Urinary bladder (tissue), 4 donors: ENCODE results near the gene PCBP4. TPM values are rescaled to one million over a fixed set of nuclear protein-coding genes. Genes with fewer than 3 reads are reported as not detected.
A peak's percentile ranks its signal among the peaks of the same experiment; 100 is the strongest.

ENCODE experiments used
- DNase-seq: peaks from one replicate; pipeline ENCODE4 v3.0.0-alpha.2; 2015; ENCODE audit errors: extremely low spot score
- H3K27ac ChIP-seq: one replicate; pipeline ENCODE4 v1.5.1; 2013; ENCODE audit warnings: low read depth, mild to moderate bottlenecking, moderate library complexity
- H3K36me3 ChIP-seq: one replicate; pipeline ENCODE4 v1.6.1; 2013; ENCODE audit warnings: mild to moderate bottlenecking, moderate library complexity; ENCODE audit not compliant: insufficient read depth
- H3K4me1 ChIP-seq: one replicate; pipeline ENCODE4 v1.6.1; 2013; ENCODE audit warnings: mild to moderate bottlenecking, moderate library complexity; ENCODE audit not compliant: insufficient read depth
- H3K4me3 ChIP-seq: one replicate; pipeline ENCODE4 v1.5.1; 2013; ENCODE audit warnings: low read depth, low read length
- WGBS: extraction: QIAGEN DNeasy Blood & Tissue Kit; methylation state at CpG from one replicate; pipeline ENCODE4 v1.1.7; 2013; 5-methylcytosine and 5-hydroxymethylcytosine counted together
- polyA plus RNA-seq: library from polyadenylated mRNA; stranded (reverse); fragments of 200-250 nt; gene quantifications from one replicate; pipeline ENCODE4 v1.2.3, GENCODE V29; 2013
- total RNA-seq: library from RNA; depleted of rRNA; stranded (reverse); fragments of >200 nt; gene quantifications from one replicate; pipeline ENCODE4 v1.2.3, GENCODE V29; 2014
- donor health status: healthy with polysubstance abuse.
- donor health status: healthy.

The PCBP4 gene
- total and polyA plus RNA-seq, 2 donors: 22.4 to 43.9 TPM

GRCh38 chr3:51949121-51949520 is 18.1 kb downstream of the PCBP4 start:
- DNase-seq: no peak
- Histone ChIP-seq H3K4me3 (no peak overlapping the region), H3K27ac (no peak overlapping the region), H3K4me1 (no peaks in the 10 kb centered on the region), H3K36me3 (no peaks in the 10 kb centered on the region)
- 84% methylated on average over 5 of the region's 5 CpGs for WGBS

- Histone ChIP-seq H3K4me1 (no peaks in the 10 kb centered on the region), H3K27ac (no peak overlapping the region), H3K36me3 (no peaks in the 10 kb centered on the region), H3K4me3 (no peak overlapping the region)
- no peak for DNase-seq
- WGBS: 88% methylated on average over 10 of the region's 10 CpGs
Measured at GRCh38 chr3:51948016-51948580, 19.2 kb downstream of the PCBP4 start.

GRCh38 chr3:51947215-51947900 is 19.9 kb downstream of the PCBP4 start:
- Histone ChIP-seq H3K4me1 (no peaks in the 10 kb centered on the region), H3K36me3 (no peaks in the 10 kb centered on the region), H3K27ac (no peak overlapping the region), H3K4me3 (no peak overlapping the region)
- 76% methylated on average over 13 of the region's 13 CpGs for WGBS
- DNase-seq: no peak

- Histone ChIP-seq H3K36me3 (no peaks in the 10 kb centered on the region), H3K4me3 (no peak overlapping the region), H3K4me1 (no peaks in the 10 kb centered on the region), H3K27ac (no peak overlapping the region)
- no peak for DNase-seq
- WGBS: 82% methylated on average over 4 of the region's 4 CpGs
Measured at GRCh38 chr3:51946796-51947195, 20.5 kb downstream of the PCBP4 start.

GRCh38 chr3:51945926-51946705 is 21.1 kb downstream of the PCBP4 start:
- H3K4me3 ChIP-seq: no peak overlapping the region
- 93% methylated on average over 14 of the region's 14 CpGs for WGBS
- H3K27ac ChIP-seq: no peak overlapping the region
- no peaks in the 10 kb centered on the region for H3K4me1 ChIP-seq
- no peak for DNase-seq
- H3K36me3 ChIP-seq: no peaks in the 10 kb centered on the region

GRCh38 chr3:51945031-51945840 is 22.0 kb downstream of the PCBP4 start:
- DNase-seq: no peak
- Histone ChIP-seq H3K36me3 (no peaks in the 10 kb centered on the region), H3K4me3 (no peak overlapping the region), H3K4me1 (no peaks in the 10 kb centered on the region), H3K27ac (no peak overlapping the region)
- 88% methylated on average over 18 of the region's 18 CpGs for WGBS

GRCh38 chr3:51944451-51945021 is 22.7 kb downstream of the PCBP4 start:
- no peak for DNase-seq

GRCh38 chr3:51943451-51944391 is 23.5 kb downstream of the PCBP4 start:
- DNase-seq: no peak
- 94% methylated on average over 21 of the region's 21 CpGs for WGBS
- no peak overlapping the region for H3K27ac ChIP-seq
- H3K36me3 ChIP-seq: no peaks in the 10 kb centered on the region
- no peaks in the 10 kb centered on the region for H3K4me1 ChIP-seq
- H3K4me3 ChIP-seq: no peak overlapping the region

More at GRCh38 chr3:51944451-51945021, 22.7 kb downstream of the PCBP4 start:
- Histone ChIP-seq H3K4me1 (no peaks in the 10 kb centered on the region), H3K36me3 (no peaks in the 10 kb centered on the region), H3K27ac (no peak overlapping the region), H3K4me3 (no peak overlapping the region)
- WGBS: 86% methylated on average over 11 of the region's 11 CpGs

- H3K27ac ChIP-seq: peak overlapping the region; percentile 77
- DNase-seq: no peak
- no peaks in the 10 kb centered on the region for H3K36me3 ChIP-seq
- no peaks in the 10 kb centered on the region for H3K4me1 ChIP-seq
- WGBS: 54% methylated on average over 17 of the region's 17 CpGs
- H3K4me3 ChIP-seq: peak overlapping the region; percentile 24
Measured at GRCh38 chr3:51942603-51943450, 24.4 kb downstream of the PCBP4 start.

GRCh38 chr3:51941798-51942602 is 25.3 kb downstream of the PCBP4 start, which contains the start of the genes PARP3 and RRP9:
Gene PARP3, plus strand, starts transcription at chr3:51942363. Its CDS starts 993 bp downstream, at chr3:51943356.
Gene RRP9, minus strand, starts transcription at chr3:51941904. Its CDS starts 37 bp downstream, at chr3:51941867.
- under 1% methylated on average over 67 of the region's 67 CpGs for WGBS
- no peaks in the 10 kb centered on the region for H3K36me3 ChIP-seq
- H3K27ac ChIP-seq: peak within 1 kb of the TSS; percentile 77
- H3K4me1 ChIP-seq: no peaks in the 10 kb centered on the region
- DNase-seq: peak; percentile 99
- H3K4me3 ChIP-seq: peak within 1 kb of the TSS; percentile 63

GRCh38 chr3:51941463-51941797 is 25.8 kb downstream of the PCBP4 start:
- Histone ChIP-seq H3K36me3 (no peaks in the 10 kb centered on the region), H3K4me1 (no peaks in the 10 kb centered on the region), H3K4me3 (peak overlapping the region; percentile 63), H3K27ac (no peak overlapping the region)
- under 1% methylated on average over 20 of the region's 20 CpGs for WGBS
- DNase-seq: no peak
